Tibial nerve (tissue), 4 donors: ENCODE measurements around the gene NDFIP1.

Source experiments
- CTCF ChIP-seq, 5 experiments: fragments of 200-600 bp in 3 of 5; fragments of 450-650 bp in 2 of 5; sonication (generic) in 3 of 5; IDR thresholded peaks; one replicate each; pipeline ENCODE4 v1.5.1; 2016 to 2019; ENCODE audit warnings: antibody characterized with exemption in 5 of 5, mild to moderate bottlenecking in 3 of 5, moderate library complexity in 2 of 5
- EP300 ChIP-seq, 2 donors: sonication (generic); formaldehyde crosslinking; IDR thresholded peaks; one replicate each; pipeline ENCODE4 v1.6.1; 2017; ENCODE audit warnings: antibody characterized with exemption in 2 of 2, mild to moderate bottlenecking in 1 of 2
- POLR2A ChIP-seq, 2 donors: fragments of 450-650 bp; IDR thresholded peaks; one replicate each; pipeline ENCODE4 v1.6.1; 2017; ENCODE audit warnings: antibody characterized with exemption in 2 of 2, mild to moderate bottlenecking in 2 of 2, moderate library complexity in 2 of 2

- TF ChIP-seq CTCF (IDR thresholded peaks at IDR 0.05) (no peak), EP300 (IDR thresholded peaks at IDR 0.05) (no peak), POLR2A (IDR thresholded peaks at IDR 0.05) (no peak)
These were observed 17.6 kb upstream of the NDFIP1 start for GRCh38 chr5:142091012-142091411.
